DLD1 (cell line): ENCODE measurements around the gene HAGHL.
"Not testable (repeated sequence)": the region's sequence is repeated elsewhere in the genome, so short reads cannot be mapped to it uniquely, and the experiment has no call there.

Experiments used
- in situ Hi-C: cut with HindIII; loops from 2 replicates; pipeline ENCODE4 v1.10.0; 2017; ENCODE audit warnings: low sequenced_read_pairs

The HAGHL gene

GRCh38 chr16:750485-750884 is 23.6 kb downstream of the HAGHL start:
- in situ Hi-C loops = no loop called here

GRCh38 chr16:751152-752006 is 24.5 kb downstream of the HAGHL start:
- in situ Hi-C loops = no loop called here

GRCh38 chr16:752007-752312 is 25.1 kb downstream of the HAGHL start:
- in situ Hi-C loops = no loop called here

- in situ Hi-C loops = not testable (repeated sequence)
These were observed 27.3 kb downstream of the HAGHL start for GRCh38 chr16:754121-754607.

GRCh38 chr16:754656-755055 is 27.8 kb downstream of the HAGHL start:
- in situ Hi-C loops = no loop called here

- in situ Hi-C loops = no loop called here
These were observed 29.5 kb downstream of the HAGHL start for GRCh38 chr16:756428-756827.

GRCh38 chr16:759110-759910 is 32.4 kb downstream of the HAGHL start:
- in situ Hi-C loops = no loop called here

- in situ Hi-C loops = no loop called here
These were observed 33.2 kb downstream of the HAGHL start for GRCh38 chr16:760065-760464.

GRCh38 chr16:760545-761343 is 33.8 kb downstream of the HAGHL start, which contains the start of gene MSLN:
Gene MSLN, plus strand, starts transcription at chr16:760734. Its CDS starts 1,947 bp downstream, at chr16:762681.
- in situ Hi-C loops = no loop called here

GRCh38 chr16:761625-762513 is 35.0 kb downstream of the HAGHL start:
- in situ Hi-C loops = no loop called here

GRCh38 chr16:762595-763268 is 35.8 kb downstream of the HAGHL start:
- in situ Hi-C loops = no loop called here

GRCh38 chr16:763369-764183 is 36.7 kb downstream of the HAGHL start:
- in situ Hi-C loops = no loop called here

GRCh38 chr16:764184-764750 is 37.4 kb downstream of the HAGHL start:
- in situ Hi-C loops = no loop called here

GRCh38 chr16:764848-765487 is 38.1 kb downstream of the HAGHL start:
- in situ Hi-C loops = no loop called here

GRCh38 chr16:765488-765865 is 38.6 kb downstream of the HAGHL start:
- in situ Hi-C loops = no loop called here

- in situ Hi-C loops = no loop called here
These were observed 39.3 kb downstream of the HAGHL start for GRCh38 chr16:766008-766819.
